NCI-H2227 (cell line): ENCODE results near the gene ZNF827.
A peak's percentile ranks its signal among the peaks of the same experiment; 100 is the strongest.

Experiments used
- DNase-seq: peaks from one replicate; lab custom pipeline; 2025; ENCODE audit not compliant: unreplicated experiment; lab: John Stamatoyannopoulos, UW

Gene ZNF827

GRCh38 chr4:145938618-145939440 is at the start of gene ZNF827:
TSS of gene ZNF827 (minus strand) at chr4:145938823. CDS start at chr4:145938407, 416 bp downstream.
- DNase-seq = peak; percentile 62

DNA sequence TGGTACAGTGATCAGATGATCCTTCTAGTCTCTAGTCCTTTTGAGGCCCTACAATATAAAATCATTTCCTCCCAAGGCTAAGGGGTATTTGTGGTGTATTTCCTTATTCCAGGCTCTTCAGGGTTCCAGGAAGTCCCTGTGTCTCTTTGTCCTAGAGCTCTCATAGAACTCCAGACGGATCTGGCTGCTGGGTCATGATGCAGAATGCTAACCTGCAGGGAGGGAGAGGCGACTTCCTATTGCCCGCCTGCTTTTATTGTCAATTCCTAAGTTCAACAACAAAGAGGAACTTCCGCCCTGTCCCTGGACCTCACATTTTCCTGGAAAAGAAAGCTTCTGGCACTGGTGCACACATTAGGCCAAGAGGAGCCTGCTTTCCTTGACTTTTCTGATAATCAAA is 45.9 kb upstream of the ZNF827 start:
- no peak for DNase-seq

GRCh38 chr4:145982791-145983190 is 44.2 kb upstream of the ZNF827 start:
- no peak for DNase-seq

- no peak for DNase-seq
Observed at GRCh38 chr4:145979160-145979559, 40.5 kb upstream of the ZNF827 start.

GRCh38 chr4:145976680-145977079 is 38.1 kb upstream of the ZNF827 start:
- DNase-seq = no peak

- no peak for DNase-seq
Observed at GRCh38 chr4:145960012-145960411, 21.4 kb upstream of the ZNF827 start.

DNA sequence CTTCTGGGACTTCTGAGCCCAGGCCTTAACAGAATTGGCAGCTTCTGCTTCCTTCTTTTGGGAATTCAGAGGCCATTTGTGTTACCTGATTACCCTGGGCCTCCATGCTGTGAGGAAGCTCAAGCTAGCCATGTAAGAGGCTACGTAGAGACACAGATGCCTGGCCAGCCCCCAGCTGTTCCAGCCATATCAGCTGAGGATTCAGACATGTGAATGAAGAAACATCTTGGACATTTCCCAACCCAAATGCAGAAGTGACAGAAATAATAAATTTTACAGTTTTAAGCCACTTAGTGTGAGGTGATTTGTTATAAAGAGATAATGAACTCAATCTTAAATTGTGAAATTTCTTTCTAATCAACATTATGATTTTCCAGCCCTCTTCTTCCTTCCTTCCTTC is 18.7 kb upstream of the ZNF827 start:
- DNase-seq = no peak

GRCh38 chr4:145956288-145956890 is 17.8 kb upstream of the ZNF827 start:
- peak; percentile 25 for DNase-seq

- no peak for DNase-seq
Observed at GRCh38 chr4:145954924-145955339, 16.3 kb upstream of the ZNF827 start.

DNA sequence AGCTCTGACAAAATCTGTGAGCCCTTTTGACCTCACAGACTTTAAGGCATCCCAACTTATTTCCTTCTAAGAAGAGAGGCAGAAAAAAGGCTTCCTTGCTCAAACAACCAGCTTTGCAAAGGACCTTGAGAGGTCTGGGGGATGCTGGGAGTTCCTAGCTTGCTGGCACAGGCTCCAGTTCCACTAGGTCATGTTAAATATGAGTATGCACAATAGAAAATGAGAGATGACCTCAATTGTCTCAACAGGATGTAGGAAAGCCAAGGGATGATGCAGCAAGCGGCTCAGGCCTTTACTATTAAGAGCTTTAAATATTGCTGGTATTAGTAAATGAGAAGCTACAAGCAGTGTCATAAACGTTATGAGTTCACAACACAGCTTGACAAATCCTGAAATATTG is 13.3 kb upstream of the ZNF827 start:
- no peak for DNase-seq

GRCh38 chr4:145945431-145946155 is 7.0 kb upstream of the ZNF827 start:
- no peak for DNase-seq

- no peak for DNase-seq
Observed at GRCh38 chr4:145944886-145945285, 6.3 kb upstream of the ZNF827 start.

- DNase-seq = no peak
Observed at GRCh38 chr4:145939856-145940255, 1.2 kb upstream of the ZNF827 start.

- no peak for DNase-seq
Observed at GRCh38 chr4:145939441-145939750, 773 bp upstream of the ZNF827 start.

DNA sequence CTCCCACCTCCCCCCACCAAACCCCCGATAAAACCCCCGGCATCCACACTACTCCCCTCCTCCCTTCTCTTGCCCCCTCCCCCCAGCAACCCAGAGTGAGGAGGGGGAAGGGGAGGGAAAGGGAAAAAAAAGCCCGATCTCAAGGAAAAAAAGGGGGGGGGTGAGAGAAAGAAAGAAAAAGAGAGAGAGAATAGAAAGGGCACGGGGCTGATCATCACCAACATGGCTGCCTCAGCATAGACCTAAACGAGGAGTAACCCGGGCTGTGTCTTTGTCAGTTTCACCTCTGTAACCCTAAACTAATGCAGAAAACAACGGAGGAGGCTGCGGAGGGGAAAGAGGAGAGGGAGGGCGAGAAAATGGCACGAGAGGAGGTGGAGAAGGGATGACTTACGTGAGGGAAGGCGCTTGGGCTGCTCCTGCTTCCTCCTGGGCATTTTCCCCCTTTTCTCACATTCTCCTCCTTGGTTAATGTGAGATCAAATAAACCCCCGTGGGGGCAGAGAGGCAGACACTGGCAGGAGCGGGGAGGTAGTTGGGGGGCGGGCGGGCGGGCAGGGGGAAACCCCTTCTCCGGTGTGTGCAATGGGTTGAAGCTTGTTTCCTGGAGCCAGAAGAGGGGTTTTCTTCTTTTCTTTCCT is 532 bp downstream of the ZNF827 start:
- peak; percentile 50 for DNase-seq

DNA sequence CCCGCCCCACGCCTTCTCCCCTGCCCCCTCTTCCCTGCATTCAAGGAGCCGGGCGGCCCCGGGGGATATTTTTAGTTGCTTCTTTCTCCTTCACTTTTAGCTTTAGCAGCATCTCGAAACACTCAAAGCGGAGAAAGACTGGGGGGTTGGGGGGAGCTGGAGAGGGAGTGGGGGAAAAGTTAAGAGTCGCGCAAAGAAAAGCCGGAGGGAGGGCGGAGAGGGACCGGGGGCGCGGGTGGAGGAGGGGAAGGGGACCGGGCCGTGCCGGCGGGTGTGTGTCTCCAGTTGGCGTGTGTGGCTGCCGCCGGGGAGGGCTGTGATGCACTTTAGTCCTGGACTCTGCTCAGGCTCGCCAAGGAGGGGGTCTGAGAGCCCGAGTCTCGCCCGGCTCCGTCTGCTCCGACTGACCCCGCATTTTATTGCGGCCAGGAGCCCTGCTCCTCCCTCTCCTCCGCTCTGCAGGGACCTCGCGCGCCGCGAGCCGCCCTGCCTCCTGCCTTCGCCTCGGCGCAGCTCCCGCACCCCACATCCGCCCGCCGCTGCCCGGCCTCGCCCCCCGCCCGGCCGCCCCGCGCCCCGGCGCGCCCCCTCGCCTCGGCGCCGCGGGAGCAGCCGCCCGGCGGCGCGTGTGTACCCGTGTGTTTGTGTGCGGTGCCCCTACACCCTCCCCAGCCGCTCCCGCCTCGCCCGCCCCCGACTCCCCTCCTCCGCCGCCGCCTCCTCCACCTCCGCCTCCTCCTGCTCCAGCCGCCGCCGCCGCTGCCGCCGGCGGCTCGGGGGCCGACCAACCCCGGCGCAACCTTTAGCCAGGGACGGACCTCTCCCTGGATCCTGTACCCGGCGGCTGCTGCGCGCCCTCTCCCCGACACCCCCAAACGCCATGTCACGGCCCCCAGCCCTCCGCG is 1.4 kb downstream of the ZNF827 start:
- DNase-seq = peak; percentile 67

GRCh38 chr4:145936142-145936996 is 2.3 kb downstream of the ZNF827 start:
- DNase-seq = peak; percentile 69

- peak; percentile 32 for DNase-seq
Observed at GRCh38 chr4:145935253-145936141, 3.1 kb downstream of the ZNF827 start.
